Neuronal stem cell (in vitro differentiated cells): Measurements from ENCODE around the gene ARAP3.

Experiments
- DNase-seq: peaks from one replicate; pipeline ENCODE4 v3.0.0-alpha.2; 2013; ENCODE audit warnings: low spot score
- H2AFZ ChIP-seq: one replicate; pipeline ENCODE4 v1.6.1; 2013; ENCODE audit warnings: mild to moderate bottlenecking, low read length, inconsistent platforms
- H2AK5ac ChIP-seq: 2 replicates; pipeline ENCODE4 v1.6.1; 2013; ENCODE audit warnings: low read depth, mild to moderate bottlenecking, inconsistent platforms, low read length, moderate library complexity, mixed read lengths
- H2BK120ac ChIP-seq: 2 replicates; pipeline ENCODE4 v1.6.1; 2013; ENCODE audit warnings: low read depth, mild to moderate bottlenecking, inconsistent platforms, low read length, moderate library complexity, mixed read lengths
- H2BK12ac ChIP-seq: one replicate; pipeline ENCODE4 v1.6.1; 2013; ENCODE audit warnings: low read length, inconsistent platforms
- H2BK15ac ChIP-seq: 2 replicates; pipeline ENCODE4 v1.6.1; 2013; ENCODE audit warnings: mild to moderate bottlenecking, low read length, inconsistent platforms, mixed read lengths
- H2BK5ac ChIP-seq: one replicate; pipeline ENCODE4 v1.6.1; 2013; ENCODE audit warnings: inconsistent platforms, mild to moderate bottlenecking, low read length, moderate library complexity
- H3K14ac ChIP-seq: one replicate; pipeline ENCODE4 v1.6.1; 2013; ENCODE audit warnings: low read length, inconsistent platforms
- H3K18ac ChIP-seq: 2 replicates; pipeline ENCODE4 v1.6.1; 2013; ENCODE audit warnings: low read length, inconsistent platforms
- H3K23ac ChIP-seq: 2 replicates; pipeline ENCODE4 v1.6.1; 2013; ENCODE audit warnings: low read depth, mild to moderate bottlenecking, mixed read lengths, low read length, inconsistent platforms; ENCODE audit not compliant: poor library complexity
- H3K27ac ChIP-seq: replicated peaks from 3 replicates; pipeline ENCODE4 v1.5.1; 2013; ENCODE audit warnings: low read length, inconsistent platforms
- H3K27me3 ChIP-seq, 3 experiments: 2 replicates each; pipeline ENCODE4 v1.6.1; 2013; ENCODE audit warnings: low read length in 3 of 3, mild to moderate bottlenecking in 2 of 3, inconsistent platforms in 1 of 3, low read depth in 1 of 3, mixed read lengths in 1 of 3, moderate library complexity in 1 of 3; ENCODE audit not compliant: control insufficient read depth in 3 of 3, insufficient read depth in 3 of 3
- H3K36me3 ChIP-seq, 2 donors: replicated peaks in 1 of 2; 2 replicates each; pipeline ENCODE4 v1.6.1; 2013; ENCODE audit warnings: low read length in 2 of 2; ENCODE audit not compliant: control insufficient read depth in 2 of 2, insufficient read depth in 2 of 2
- H3K4ac ChIP-seq: 2 replicates; pipeline ENCODE4 v1.6.1; 2013; ENCODE audit warnings: inconsistent platforms, mild to moderate bottlenecking, low read length, moderate library complexity
- H3K4me1 ChIP-seq, 2 donors: 1 replicate in 1 of 2; 2 replicates in 1 of 2; pipeline ENCODE4 v1.6.1; 2013; ENCODE audit warnings: low read length in 2 of 2, low read depth in 1 of 2; ENCODE audit not compliant: control insufficient read depth in 2 of 2, insufficient read depth in 1 of 2
- H3K4me2 ChIP-seq: one replicate; pipeline ENCODE4 v1.6.1; 2013; ENCODE audit warnings: mild to moderate bottlenecking, low read length, inconsistent platforms; ENCODE audit not compliant: insufficient read depth, poor library complexity, severe bottlenecking
- H3K4me3 ChIP-seq, 2 donors: 2 replicates each; pipeline ENCODE4 v1.5.1; 2013; ENCODE audit warnings: low read length in 2 of 2, mild to moderate bottlenecking in 2 of 2, inconsistent platforms in 1 of 2, moderate library complexity in 1 of 2
- H3K79me1 ChIP-seq: one replicate; pipeline ENCODE4 v1.6.1; 2013; ENCODE audit warnings: low read depth, mild to moderate bottlenecking, inconsistent platforms, low read length, moderate library complexity
- H3K9ac ChIP-seq: one replicate; pipeline ENCODE4 v1.6.1; 2013; ENCODE audit warnings: mild to moderate bottlenecking, low read depth, low read length, inconsistent platforms; ENCODE audit not compliant: poor library complexity
- H3K9me3 ChIP-seq, 2 donors: replicated peaks in 1 of 2; 2 replicates each; pipeline versions ENCODE3 to v1.6.1; 2013; ENCODE audit warnings: low read length in 2 of 2, mild to moderate bottlenecking in 2 of 2, inconsistent platforms in 1 of 2, low read depth in 1 of 2, mixed read lengths in 1 of 2, moderate library complexity in 1 of 2; ENCODE audit not compliant: control insufficient read depth in 2 of 2, insufficient read depth in 1 of 2
- H4K8ac ChIP-seq: one replicate; pipeline ENCODE4 v1.6.1; 2013; ENCODE audit warnings: low read depth, mild to moderate bottlenecking, inconsistent platforms, low read length, moderate library complexity
- H4K91ac ChIP-seq: one replicate; pipeline ENCODE4 v1.6.1; 2013; ENCODE audit warnings: low read length, low read depth, mild to moderate bottlenecking, inconsistent platforms; ENCODE audit not compliant: poor library complexity
- WGBS, 2 donors: extraction: QIAGEN DNeasy Blood & Tissue Kit; methylation state at CpG; one replicate each; pipeline ENCODE4 v1.1.7; 2013; ENCODE audit warnings: missing lambda C conversion rate in 2 of 2, mixed read lengths in 1 of 2; ENCODE audit not compliant: insufficient read length in 2 of 2, insufficient replicate concordance in 1 of 2; ENCODE audit errors: extremely low coverage in 2 of 2; 5-methylcytosine and 5-hydroxymethylcytosine counted together

Gene ARAP3

GRCh38 chr5:141628175-141628788 is 53.7 kb downstream of the ARAP3 start:
- Histone ChIP-seq H2AFZ (no peak overlapping the region), H2BK5ac (no peak overlapping the region), H3K4me3 (no peak overlapping the region), H3K9me3 (no peaks in the 10 kb centered on the region), H3K23ac (no peak overlapping the region), H3K79me1 (peaks cover 4% of the 10 kb centered on the region), H3K14ac (no peak overlapping the region), H3K4ac (no peak overlapping the region), H3K18ac (no peak overlapping the region), H4K8ac (no peak overlapping the region), H2BK120ac (no peak overlapping the region), H3K4me2 (no peak overlapping the region), H3K27me3 (no peaks in the 10 kb centered on the region), H3K4me1 (peaks cover 0 to 2% of the 10 kb centered on the region in 2 donors), H2BK15ac (no peak overlapping the region), H4K91ac (no peak overlapping the region), H3K9ac (no peak overlapping the region), H2AK5ac (no peak overlapping the region), H3K27ac (no peak overlapping the region), H2BK12ac (no peak overlapping the region), H3K36me3 (peaks cover 35 to 97% of the 10 kb centered on the region in 2 donors)
- WGBS, 2 donors: no CpG with 5 or more reads among the region's 6 CpGs
- DNase-seq: no peak

DNA sequence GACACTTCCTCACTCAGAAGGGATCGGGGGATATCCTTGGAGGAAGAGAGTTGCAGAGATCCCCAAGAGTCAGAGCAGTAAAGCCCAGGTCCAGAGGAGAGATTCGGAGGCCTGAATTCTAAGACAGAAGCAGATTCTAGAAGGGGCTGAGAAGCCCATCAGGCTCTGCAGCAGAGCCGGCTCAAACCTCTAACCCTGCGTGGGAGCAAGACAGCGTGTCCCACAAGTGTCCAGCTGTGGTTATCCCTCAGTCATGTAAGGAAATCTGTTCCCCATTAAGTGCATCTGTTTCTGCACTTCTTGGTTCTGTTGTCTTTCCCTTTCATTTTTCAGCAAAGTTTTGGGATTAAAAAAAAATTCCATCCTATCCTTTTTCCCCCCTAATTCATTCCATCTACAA is 58.4 kb downstream of the ARAP3 start:
- Histone ChIP-seq H2BK12ac (no peak overlapping the region), H3K4ac (no peak overlapping the region), H2AK5ac (no peak overlapping the region), H2BK15ac (no peak overlapping the region), H3K27me3 (no peaks in the 10 kb centered on the region), H2BK5ac (no peak overlapping the region), H3K4me1 (no peaks in the 10 kb centered on the region), H3K4me3 (no peak overlapping the region), H3K79me1 (no peaks in the 10 kb centered on the region), H4K91ac (no peak overlapping the region), H2AFZ (no peak overlapping the region), H4K8ac (no peak overlapping the region), H3K9ac (no peak overlapping the region), H3K23ac (no peak overlapping the region), H3K14ac (no peak overlapping the region), H3K9me3 (no peaks in the 10 kb centered on the region), H3K18ac (no peak overlapping the region), H2BK120ac (no peak overlapping the region), H3K4me2 (no peak overlapping the region), H3K27ac (no peak overlapping the region), H3K36me3 (peaks cover 32 to 91% of the 10 kb centered on the region in 2 donors)
- no CpG with 5 or more reads among the region's 5 CpGs for WGBS, 2 donors
- no peak for DNase-seq

GRCh38 chr5:141623186-141623585 is 58.8 kb downstream of the ARAP3 start:
- Histone ChIP-seq H3K9me3 (no peaks in the 10 kb centered on the region), H3K27me3 (no peaks in the 10 kb centered on the region), H2AK5ac (no peak overlapping the region), H4K8ac (no peak overlapping the region), H3K4me1 (no peaks in the 10 kb centered on the region), H3K36me3 (peaks cover 28 to 86% of the 10 kb centered on the region in 2 donors), H2BK12ac (no peak overlapping the region), H2AFZ (no peak overlapping the region), H2BK5ac (no peak overlapping the region), H3K27ac (no peak overlapping the region), H3K14ac (no peak overlapping the region), H3K4ac (no peak overlapping the region), H3K18ac (no peak overlapping the region), H4K91ac (no peak overlapping the region), H2BK120ac (no peak overlapping the region), H2BK15ac (no peak overlapping the region), H3K4me3 (no peak overlapping the region), H3K4me2 (no peak overlapping the region), H3K23ac (no peak overlapping the region), H3K9ac (no peak overlapping the region), H3K79me1 (no peaks in the 10 kb centered on the region)
- no peak for DNase-seq

DNA sequence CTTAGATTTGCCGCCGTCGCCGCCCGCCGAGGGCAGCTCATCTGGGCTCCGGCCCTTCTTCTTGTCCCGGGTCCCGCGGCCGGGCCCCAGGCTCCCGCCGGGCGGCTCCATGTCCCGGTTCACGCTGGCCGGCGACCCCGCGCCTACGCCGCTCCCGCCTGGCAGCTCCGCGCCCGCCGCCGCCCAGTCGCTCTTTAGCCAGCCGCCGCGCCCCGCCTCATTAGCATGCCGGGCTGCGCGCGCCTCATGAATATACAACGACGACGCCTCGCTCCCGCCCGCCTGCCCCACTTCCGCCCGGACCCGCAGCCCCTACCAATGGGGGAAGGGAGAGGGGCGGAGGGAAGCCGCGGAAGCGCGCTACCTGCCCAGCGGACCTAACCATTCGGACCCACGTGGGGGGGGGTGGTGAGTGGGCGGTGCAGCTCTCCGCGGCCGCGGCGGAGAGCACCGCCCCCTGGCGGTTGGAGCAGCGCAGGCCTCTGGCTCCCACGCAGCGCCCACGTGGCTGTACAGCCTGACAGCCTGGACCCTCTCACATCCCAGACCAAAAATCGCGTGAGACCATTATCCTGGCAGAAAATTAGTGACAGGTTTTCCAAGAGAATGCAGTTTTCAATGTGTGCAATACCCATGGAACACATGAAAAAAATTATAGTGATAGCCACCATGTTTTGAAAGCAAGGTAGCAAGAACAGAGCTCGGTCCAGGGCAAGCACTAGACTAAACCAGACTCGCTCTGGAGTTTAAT is 63.1 kb downstream of the ARAP3 start, which contains the start of gene DIAPH1:
Gene DIAPH1, minus strand, starts transcription at position 197 of the 751 bp plus-strand sequence. Its CDS starts 86 bp downstream, at position 111.
- Histone ChIP-seq H3K18ac (peak within 1 kb of the TSS; percentile 71), H4K91ac (no peak within 1 kb of the TSS), H3K4me3 (peak within 1 kb of the TSS; percentile 77 to 88), H3K4ac (no peak within 1 kb of the TSS), H3K4me2 (peak within 1 kb of the TSS; percentile 52), H3K4me1 (peaks cover 6 to 9% of the 10 kb centered on the region in 2 donors), H2AK5ac (no peak within 1 kb of the TSS), H3K9me3 (peaks cover 0 to 11% of the 10 kb centered on the region in 2 donors), H3K27me3 (no peaks in the 10 kb centered on the region), H3K27ac (peak within 1 kb of the TSS; percentile 57), H3K14ac (no peak within 1 kb of the TSS), H3K79me1 (peaks cover 2% of the 10 kb centered on the region), H3K36me3 (peaks cover 11 to 61% of the 10 kb centered on the region in 2 donors), H2BK120ac (no peak within 1 kb of the TSS), H4K8ac (no peak within 1 kb of the TSS), H2BK15ac (no peak within 1 kb of the TSS), H2BK12ac (no peak within 1 kb of the TSS), H3K23ac (peak within 1 kb of the TSS; percentile 50), H3K9ac (peak within 1 kb of the TSS; percentile 14), H2BK5ac (peak within 1 kb of the TSS; percentile 87), H2AFZ (peak within 1 kb of the TSS; percentile 96)
- peak; percentile 96 for DNase-seq
- WGBS, 2 donors: no CpG with 5 or more reads among the region's 70 CpGs
